A549 (cell line): ENCODE measurements around the gene ARHGAP27.
"Not testable (repeated sequence)": the region's sequence is repeated elsewhere in the genome, so short reads cannot be mapped to it uniquely, and the experiment has no call there.

Source experiments
- ESRRA ChIP-seq: fragments of 150-350 bp; IDR thresholded peaks from 2 replicates; pipeline ENCODE4 v1.6.1; 2014; ENCODE audit warnings: mild to moderate bottlenecking, low read length, borderline replicate concordance
- JUNB ChIP-seq: fragments of >200 bp; sonication (Bioruptor Twin); formaldehyde crosslinking; IDR thresholded peaks from 2 replicates; pipeline ENCODE4 v1.6.1; 2016
- NR3C1 ChIP-seq: fragments of >200 bp; sonication (Bioruptor Twin); formaldehyde crosslinking; IDR thresholded peaks from 3 replicates; pipeline ENCODE4 v1.6.1; 2017
- TF ChIP-seq, protein P1 (sequence below): fragments of >200 bp; sonication (Bioruptor Twin); formaldehyde crosslinking; IDR thresholded peaks from 3 replicates; pipeline ENCODE4 v1.5.1; 2016

DNA sequence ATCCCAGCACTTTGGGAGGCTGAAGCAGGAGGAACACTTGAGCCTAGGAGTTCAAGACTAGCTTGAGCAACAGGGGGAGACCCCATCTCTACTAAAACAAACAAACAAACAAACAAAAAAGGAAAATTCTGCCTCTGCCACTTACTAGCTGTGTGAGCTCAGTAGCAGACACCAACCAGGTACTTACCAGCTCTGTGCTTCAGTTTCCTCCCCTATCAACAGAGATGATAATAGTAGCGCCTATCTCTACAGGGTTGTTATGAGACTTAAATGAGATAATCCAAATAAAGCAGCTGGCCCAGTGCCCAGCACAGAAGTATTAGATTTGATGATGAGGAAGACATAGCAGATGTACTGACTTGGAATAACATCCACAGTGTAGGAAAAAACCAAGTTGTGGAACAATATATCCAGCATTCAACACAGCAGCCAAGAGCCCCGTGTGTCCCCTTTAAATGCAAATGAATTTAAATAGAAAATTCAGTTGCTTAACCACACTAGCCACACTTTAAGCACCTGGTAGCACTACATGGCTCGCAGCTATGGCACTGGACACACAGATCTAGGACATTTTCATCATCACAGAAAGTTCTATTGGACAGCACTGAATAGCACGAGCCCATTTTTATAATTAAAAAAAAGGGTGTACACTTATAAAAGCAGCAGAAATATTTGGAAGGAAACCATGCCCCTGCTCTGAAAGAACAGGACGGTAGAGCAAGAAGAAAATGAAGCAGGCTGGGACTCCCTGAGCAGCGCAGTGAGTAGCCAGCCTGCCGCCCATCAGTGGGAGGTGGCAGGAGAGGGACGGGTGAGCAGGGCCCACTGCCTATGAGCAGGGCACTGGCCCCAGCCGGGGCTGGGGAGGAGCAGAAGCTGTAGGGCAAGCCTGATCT, 19.9 kb upstream of the ARHGAP27 start:
- TF ChIP-seq, protein P1, sequence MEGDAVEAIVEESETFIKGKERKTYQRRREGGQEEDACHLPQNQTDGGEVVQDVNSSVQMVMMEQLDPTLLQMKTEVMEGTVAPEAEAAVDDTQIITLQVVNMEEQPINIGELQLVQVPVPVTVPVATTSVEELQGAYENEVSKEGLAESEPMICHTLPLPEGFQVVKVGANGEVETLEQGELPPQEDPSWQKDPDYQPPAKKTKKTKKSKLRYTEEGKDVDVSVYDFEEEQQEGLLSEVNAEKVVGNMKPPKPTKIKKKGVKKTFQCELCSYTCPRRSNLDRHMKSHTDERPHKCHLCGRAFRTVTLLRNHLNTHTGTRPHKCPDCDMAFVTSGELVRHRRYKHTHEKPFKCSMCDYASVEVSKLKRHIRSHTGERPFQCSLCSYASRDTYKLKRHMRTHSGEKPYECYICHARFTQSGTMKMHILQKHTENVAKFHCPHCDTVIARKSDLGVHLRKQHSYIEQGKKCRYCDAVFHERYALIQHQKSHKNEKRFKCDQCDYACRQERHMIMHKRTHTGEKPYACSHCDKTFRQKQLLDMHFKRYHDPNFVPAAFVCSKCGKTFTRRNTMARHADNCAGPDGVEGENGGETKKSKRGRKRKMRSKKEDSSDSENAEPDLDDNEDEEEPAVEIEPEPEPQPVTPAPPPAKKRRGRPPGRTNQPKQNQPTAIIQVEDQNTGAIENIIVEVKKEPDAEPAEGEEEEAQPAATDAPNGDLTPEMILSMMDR, result not testable (repeated sequence)
- TF ChIP-seq NR3C1, JUNB, ESRRA: not testable (repeated sequence)
